NCI-H1417 (cell line): ENCODE results near the gene KCNJ10.

Experiments
- DNase-seq, 3 experiments: peaks; one replicate each; lab custom pipeline; 2025; lab: John Stamatoyannopoulos, UW

The KCNJ10 gene

DNA sequence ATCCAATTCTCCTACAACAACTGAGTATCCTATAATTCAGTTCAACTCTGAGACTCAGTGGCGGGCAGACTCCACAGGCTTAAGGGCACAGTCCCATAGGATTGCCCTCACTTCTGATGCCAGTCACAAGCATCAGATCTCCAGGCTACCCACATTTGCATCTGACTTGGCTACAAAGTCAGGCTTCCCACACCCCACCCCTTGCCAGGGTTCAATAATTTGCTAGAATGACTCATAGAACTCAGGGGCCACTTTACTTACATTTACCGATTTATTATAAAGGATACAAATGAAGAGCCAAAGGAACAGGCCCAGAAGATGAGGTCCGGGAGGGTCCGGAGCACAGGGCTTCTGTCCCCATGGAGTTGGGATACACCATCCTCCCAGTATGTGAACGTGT is 80.0 kb downstream of the KCNJ10 start:
- no peak for DNase-seq

DNA sequence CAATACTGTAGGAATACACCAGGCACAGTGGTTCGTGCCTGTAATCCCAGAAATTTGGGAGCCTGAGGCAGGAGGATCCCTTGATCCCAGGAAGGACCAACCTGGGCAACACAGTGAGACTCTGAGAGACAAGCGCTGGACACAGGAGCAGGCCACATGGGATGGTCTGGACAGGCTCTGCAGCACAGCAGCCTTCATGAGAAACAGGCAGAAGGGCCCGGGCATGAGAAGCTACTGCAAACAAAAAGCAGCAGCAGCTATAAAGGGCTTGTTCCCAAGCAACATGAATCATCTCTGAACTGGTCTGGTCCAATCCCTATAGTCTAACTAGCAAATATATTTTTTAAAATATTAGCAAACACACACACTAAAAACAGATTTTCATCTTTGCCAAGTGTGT is 80.4 kb downstream of the KCNJ10 start:
- no peak for DNase-seq

DNA sequence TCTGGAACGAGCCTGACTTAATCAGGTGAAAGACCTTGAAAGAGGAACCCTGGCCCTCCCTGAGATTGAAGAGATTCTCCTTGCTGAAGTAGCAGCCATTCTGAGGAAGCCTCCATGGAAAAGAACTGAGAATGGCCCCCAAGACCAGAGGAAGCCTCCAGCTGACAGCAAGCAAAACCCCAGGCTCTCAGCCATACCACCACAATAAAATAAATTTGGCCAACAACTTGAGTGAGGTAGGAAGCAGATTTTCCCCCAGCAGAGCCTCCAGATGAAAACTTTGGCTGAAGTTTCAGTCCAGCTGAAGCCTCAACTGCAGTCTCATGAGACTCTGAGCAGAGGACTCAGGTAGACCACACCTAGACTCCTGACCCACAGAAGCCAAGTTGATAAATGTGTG is 82.0 kb downstream of the KCNJ10 start:
- DNase-seq = no peak

DNA sequence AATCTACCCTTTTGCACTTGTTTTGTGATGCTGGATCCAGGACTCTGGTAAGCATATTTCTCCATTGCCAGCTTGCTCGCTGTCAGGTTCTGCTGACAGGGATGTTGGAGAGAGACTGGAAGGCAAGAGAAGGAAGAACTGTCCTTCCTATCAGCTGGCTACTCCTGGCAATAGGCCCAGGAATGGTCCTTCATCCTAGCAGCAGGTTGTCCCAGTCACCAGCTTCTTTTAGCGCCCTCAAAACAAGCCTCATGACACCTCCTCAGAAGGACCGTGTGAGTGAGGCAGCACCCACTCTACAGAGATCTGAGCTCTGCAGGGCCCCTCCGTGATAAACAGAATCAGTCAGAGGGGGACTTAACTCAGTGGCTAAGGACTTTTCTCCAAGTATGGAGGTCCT is 82.8 kb downstream of the KCNJ10 start:
- DNase-seq = no peak

DNA sequence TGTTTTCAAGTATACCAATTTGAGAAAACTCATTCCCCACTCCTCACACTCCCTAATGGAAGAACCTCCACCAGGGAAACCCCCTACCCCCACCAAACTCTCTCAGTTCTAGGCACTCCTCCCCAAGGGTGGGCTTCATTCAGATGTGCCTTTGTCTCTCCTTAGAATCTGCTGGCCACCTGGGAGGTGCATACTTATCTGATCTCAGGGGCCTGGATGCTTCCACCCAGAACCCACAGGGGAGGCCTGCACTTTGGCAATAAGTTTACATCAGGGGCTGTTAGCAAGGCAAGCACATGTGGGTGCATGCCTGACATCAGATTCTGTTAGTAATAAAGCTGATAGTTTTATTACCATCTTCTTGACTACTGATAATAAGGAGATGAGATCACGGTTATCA is 83.4 kb downstream of the KCNJ10 start:
- DNase-seq = no peak

DNA sequence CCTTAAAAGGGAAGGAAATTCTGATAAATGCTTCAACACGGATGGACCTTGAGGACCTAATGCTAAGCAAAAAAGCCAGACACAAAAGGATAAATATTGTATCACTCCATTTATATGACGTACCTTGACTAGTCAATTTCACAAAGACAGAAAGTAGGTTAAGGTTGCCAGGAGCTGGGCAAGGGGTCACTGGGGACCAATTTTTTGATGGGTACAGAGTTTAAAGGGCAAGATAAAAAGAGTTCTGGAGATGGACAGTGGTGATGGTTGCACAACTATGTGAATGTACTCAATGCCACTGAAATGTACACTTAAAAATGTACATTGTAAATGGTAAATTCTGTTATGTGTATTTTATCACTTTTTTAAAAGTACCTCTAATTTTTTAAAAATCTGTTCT is 83.9 kb downstream of the KCNJ10 start:
- no peak for DNase-seq

DNA sequence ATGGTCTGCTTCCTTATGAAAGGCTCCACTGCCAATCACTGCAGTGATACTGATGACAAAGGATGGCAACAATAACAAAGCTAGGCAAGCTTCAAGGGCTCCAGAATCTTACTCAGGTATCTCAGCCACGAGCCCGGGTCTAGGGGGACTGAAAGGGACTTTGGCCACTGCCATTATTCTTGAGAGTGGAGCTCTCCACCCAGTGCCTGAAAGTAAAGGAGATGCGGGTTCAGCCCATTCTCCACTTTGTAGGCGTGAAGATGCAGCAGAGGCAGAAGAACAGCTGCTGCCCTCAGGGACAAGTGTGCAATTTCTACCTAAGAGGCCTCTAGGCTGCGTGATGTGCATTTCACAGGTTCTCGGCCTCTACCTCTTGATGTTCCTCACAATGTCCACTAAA is 84.5 kb downstream of the KCNJ10 start:
- DNase-seq = no peak

DNA sequence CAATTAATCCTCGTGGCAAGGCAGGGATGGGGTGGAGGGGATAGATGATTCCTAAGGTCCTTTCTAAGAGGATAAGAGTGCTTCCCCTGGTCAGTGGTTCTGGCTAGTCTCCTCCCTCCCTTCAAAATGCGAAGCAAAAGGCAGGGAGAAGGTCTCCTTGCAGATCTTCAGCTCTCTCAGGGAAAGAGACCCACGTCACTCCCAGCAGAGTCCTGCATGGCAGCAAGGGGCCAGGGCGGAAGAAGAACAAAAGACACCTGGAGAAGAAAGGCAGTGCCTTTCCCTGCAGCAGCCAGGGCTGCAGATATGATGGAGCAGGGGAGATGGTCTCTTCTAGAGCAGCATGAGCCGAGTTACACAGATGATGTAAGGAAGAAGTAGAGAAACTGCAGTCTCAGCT is 86.3 kb downstream of the KCNJ10 start:
- no peak for DNase-seq

DNA sequence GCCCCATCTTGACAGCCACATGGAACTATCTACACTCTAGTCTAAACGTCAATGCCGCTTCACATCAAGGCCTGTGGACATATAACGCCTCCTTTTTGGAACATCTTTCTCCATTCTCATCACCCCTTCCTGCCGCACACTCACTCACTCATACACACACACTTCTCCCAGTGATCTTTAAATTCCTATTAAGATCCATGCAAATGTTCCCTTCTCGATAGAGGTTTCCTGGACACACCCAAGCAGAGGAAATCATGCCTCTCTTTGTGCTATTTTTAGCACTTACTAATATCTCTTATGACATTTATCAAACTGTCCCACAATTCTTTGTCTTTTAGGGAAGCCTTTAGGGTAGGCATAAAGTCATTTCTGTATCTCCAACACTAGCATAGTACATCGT is 87.7 kb downstream of the KCNJ10 start:
- DNase-seq = no peak

DNA sequence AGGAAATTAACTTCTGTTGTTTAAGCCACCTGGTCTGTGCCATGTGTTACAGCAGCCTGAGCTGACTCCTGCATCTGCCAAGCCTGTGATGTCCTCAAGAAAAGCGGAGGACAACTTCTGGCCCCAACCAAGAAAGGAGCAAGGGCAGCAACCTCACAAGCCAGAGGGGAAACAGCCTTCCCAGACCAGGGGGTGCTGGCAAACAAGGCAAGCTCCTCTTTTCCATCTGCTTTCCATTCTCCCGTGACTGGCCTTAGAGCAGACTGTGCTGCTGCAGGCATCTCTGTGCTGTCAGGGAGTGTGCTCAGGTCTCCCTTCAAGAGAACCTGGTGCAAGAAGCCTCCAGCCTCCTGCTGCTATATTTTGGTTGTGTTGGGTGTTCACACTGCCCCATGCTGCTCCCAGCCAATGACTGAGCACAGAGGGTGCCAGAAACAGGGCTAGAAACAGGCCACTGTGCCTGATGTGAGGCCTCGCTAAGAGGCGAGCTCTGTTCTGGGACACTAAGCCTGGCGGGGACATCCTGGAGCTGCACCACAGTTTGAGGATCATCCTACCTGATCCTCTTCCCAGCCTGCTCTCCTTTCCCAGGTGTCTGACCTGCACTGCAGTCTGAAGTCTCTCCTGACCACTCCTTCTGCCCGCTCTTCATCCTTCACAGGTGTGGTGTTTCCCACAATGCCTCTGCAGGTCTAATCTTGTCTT is 88.5 kb downstream of the KCNJ10 start:
- DNase-seq = no peak

DNA sequence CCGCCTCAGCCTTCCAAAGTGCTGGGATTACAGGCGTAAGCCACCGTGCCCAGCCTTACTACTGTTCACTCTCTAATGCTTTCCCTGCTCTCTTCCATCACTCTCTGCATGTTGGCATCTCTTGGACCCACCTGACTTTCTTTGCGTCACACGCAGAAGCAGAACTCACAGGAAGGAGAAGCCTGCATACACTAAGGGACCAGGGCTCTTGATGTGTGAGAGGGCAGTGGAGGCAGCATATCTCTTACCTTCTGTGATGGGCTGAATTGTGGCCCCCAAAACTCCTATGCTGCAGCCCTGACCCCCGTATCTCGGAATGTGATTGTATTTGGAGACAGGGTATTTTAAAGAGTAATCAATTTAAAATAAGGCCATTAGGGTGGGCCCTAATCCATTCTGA is 89.2 kb downstream of the KCNJ10 start:
- DNase-seq = no peak

DNA sequence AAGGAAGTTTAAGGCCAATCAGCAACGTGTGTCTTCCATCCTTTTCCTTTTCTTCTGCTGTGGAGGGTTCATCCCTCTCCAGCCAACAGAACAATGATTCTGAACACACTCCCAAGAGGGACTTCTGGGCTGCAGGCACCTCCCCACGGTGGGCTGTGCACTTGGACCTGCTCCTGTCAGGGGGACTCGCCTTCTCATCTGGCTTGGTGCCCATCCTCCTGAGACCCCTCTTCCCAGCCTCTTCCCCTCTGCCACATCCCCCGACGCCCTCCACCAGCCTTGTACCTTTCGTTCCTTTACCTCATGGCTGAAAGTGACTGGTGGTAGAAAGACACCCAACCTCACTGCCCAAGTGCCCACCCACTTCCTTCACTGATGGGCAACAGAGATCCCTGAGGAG is 89.9 kb downstream of the KCNJ10 start:
- DNase-seq = no peak

DNA sequence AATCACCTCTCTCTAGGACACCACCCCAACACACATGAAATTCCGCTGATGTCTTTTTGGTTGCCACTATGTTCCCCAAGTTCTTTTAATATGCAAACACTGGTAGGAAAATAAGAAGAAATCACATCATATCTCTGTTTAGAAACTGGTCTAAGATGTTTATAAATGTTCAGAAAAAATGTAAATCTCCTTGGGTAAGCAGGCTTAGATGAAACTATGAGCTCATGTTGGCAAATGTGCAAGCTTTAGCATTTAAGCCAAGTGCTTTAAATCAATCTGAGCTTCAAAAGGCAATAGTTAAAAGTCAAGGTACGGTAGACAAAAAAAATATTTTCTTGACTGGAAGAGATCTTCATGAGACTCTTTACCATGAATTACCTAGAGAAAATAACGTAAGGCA is 90.7 kb downstream of the KCNJ10 start:
- DNase-seq = no peak

DNA sequence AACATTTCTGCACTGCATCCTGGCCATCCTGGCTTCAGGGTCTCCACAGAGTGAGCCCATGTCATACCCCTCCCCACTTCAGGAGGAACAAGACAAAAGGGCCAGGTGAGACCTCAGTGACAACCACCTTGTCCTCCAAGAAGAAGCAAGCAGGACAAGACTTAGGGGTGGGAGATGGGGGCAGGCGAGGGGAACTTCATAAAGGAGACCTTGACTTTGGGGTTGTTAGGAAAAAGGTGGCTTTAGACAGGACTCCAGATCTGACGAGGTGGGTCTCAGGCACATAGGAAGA is 91.9 kb downstream of the KCNJ10 start:
- DNase-seq = no peak

DNA sequence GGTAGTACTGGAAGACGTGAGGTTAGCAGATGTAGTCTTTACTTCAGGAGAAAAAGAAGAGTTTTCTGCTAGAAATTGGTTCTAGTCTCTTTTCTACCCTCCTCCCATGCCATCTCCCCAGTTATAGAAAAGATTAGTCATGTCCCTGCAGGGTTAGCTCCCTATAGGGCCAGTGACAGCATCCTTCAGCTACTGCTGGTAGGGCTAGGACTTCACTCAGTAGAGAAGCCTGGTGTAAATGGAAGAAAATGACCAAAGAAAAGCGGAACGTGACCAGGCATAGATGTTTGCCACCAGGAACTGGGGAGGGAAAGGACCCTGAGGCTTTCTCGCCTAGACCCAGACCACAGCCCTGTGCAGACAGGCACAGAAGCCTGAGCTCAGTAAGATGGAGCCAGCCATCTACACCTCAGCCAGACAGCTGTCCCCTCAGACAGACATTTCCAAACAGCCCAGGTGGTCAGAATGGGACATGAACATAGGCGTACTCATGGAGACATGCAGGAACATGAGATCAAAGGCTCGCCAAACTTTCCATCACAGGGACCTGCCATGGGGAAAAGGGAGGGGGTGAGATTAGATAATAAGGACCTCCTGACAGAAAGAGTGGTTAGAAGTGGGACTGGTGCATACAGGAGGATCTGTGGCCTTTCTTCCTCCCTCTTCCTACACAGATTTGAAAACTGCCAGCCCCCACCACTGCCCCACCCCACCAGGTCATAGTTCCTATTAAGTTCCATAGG is 92.4 kb downstream of the KCNJ10 start:
- DNase-seq = no peak

DNA sequence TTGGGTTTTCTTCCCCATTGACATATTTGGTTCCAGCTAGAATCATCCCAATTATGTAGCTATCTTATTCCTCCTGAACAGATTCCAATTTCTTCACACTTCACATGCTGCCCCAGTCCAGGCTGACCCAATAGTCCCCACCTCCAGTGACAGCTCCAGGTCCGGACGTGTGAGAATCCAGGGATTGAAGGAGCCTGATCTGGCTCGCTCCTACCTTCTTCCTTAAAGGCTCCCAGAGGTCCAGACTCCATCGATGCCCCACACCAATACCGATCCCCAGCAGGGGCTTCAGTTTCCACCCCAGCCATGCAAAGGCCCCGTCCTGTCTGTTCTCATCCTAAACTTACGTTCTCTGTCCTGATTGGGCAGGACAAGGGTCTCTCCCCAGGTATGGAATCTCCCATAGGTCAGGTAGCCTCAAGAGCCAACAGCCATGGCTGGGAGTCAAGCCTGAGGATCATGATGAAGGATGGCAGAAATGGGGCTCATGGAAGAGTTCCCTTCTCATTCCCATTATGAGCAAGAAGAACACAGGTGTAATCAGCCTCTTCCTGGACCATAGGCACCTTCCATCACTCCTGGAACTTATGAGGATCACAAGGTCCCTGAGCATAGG is 95.5 kb downstream of the KCNJ10 start:
- DNase-seq = no peak

DNA sequence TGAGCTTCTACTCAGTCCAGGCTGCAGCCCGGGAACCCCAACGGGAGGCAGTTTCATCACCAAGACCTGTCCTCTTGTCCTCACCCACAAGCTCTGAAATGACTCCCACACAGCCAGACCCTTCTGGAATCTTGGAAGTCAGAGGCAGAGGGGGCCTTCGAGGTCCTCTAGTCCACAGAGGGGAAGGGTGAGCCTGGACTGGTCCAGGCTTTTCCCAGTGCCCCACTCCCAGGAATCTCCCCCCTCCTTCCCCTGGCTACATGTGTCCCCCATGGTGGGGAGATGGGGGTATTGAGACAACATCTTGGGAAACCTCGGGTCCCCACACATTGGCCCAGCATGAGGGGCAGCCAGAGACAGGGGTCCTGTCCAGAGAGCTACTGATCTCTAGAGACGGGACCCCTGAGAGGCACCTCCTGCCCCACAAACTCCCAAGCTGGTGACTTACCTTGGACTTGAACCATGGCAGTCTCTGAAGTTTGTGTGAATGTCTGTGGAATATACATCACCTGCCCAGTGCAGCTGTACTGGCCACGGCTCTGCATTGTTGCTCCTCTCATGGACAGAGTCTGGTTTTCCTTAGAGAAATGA is 96.5 kb downstream of the KCNJ10 start:
- no peak for DNase-seq

DNA sequence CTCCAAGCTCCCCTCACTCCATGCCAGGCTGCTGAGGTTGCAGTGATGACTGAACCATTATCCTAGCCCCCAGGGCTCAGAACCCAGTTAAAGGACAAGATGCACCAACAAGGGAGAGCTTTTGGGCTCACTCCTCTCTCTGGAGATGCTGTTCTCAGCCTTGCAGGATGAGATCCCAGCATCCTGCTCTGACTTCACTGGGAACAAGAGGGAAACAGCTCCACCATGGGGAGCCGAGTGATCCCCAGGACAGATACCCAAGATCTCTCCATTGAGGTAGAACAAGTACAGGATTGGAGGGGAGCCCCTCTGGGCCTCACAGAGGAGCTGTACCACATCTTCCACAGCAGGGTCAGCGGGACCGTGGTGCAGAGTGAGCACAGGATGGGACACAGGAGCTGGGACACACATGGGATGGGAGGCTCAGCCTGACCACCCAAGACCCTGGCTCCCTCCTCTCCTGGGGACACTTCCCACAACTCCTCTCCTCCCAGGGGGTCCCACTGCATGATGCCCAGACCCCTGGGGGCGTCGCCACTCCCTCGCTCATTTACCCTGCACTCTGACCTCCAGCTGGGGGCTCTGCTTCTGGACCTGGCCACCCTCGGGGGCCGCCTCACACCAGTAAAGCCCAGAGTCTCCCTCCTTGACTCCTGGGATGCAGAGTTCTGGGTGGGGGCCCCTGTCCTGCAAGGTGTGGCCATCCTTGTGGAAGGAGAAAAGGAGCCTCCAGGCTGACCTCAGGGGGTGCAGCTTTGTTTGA is 97.3 kb downstream of the KCNJ10 start:
- DNase-seq = no peak

DNA sequence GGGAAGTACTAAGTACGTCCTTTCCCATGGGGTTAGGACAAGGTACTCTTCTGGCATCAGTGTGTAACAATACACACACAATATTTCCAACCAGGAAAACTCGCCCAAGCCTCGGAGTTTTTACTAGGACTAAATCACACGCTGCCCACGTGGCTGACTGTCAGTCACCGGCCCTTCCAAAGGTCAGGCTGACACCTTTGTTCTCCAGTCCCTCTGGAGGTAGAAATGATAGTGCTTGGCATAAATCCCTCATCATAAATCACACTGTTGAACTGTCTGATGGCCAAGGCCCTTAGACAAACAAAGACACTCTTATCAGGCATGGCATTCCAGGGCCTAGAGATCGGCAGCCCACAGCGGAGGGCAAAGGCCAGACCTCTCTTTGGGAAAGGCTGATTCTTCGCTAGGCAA is 99.0 kb downstream of the KCNJ10 start:
- peak in 2 of 3 experiments; percentile 14 to 28 for DNase-seq

DNA sequence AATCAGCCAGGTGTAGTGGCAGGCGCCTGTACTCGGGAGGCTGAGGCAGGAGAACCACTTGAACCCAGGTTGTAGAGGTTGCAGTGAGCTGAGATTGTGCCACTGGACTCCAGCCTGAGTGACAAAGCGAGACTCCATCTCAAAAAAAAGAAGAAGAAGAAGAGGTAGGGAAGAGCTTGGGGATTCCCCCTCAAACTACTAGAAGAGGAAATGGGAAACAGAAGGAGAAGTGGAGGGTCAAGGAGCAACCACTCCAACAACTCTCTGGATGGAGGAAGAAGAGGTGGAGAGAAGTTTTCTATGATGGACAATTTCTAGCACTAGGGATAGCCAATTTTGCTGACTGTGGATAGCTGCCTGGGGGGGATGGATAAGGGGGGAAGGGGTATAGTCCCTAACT is 101.1 kb downstream of the KCNJ10 start:
- no peak for DNase-seq

DNA sequence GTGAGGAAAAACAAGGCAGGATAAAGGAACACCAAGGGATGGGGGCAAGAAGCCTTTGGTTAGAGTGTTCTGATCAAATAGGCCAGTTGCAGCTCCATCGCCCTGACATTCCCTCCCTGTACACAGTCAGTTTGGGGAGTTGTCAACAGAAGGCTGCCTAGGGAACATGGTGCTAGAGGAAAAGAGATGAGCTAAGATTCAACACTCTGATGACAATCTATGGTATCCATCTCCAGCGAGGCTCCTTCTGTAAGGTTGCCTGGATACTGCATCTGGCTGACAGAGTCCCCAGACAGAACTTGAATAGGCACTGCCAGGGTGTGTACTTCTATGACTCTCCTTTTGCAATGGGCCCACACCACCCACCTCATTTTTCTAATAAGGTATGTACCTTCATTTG is 104.7 kb downstream of the KCNJ10 start:
- no peak for DNase-seq

DNA sequence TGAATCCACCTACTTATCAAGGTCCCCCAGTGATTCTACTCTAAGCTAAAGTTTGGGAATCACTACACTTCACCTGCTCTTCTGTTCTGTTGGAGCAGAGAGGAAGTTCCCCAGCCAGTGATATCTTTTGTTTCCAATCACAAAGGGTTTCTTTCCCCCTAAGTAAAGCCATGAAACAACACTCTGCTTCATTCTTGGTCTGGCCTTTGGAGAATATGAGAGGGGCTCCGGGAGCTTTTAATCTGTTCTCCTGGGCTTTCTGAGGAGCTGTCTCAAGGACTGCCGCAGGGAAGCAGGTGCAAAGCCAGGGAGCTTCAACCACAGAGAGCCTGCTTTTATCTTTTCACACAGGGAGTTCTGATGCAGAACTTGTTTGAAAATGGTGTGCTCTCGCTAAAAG is 105.8 kb downstream of the KCNJ10 start:
- DNase-seq = peak in 1 of 3 experiments; percentile 57

DNA sequence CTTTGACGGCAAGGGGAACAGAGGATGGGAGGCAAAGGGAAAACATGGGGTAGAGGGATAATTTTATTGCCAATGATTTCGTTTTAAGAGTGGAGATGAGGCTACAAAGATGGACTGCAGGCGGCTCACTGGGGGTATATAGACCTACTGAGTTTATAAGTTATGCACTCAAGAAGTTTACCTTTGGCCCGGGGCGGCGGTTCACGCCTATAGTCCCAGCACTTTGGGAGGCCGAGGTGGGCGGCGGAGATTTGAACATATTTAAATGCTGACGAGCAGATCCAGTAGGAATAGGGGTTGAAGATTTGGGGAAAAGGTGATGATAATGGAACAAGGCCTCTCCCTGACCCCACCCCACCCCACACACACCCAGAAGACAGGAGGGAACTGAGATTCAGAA is 107.8 kb downstream of the KCNJ10 start:
- DNase-seq = no peak
